AG04450 (cell line): ENCODE results near the gene QKI. TPM values are rescaled to one million over a fixed set of nuclear protein-coding genes. Genes with fewer than 3 reads are reported as not detected.

Experiments
- CTCF ChIA-PET: fragments of 300-600, 350-600 bp; formaldehyde crosslinking; extraction: SDS; loops from one replicate; lab custom pipeline; 2022; ENCODE audit warnings: antibody characterized with exemption, inconsistent platforms; lab: Charles Lee
- POLR2A ChIA-PET: fragments of 350-600 bp; formaldehyde crosslinking; extraction: SDS; loops from one replicate; lab custom pipeline; 2021; ENCODE audit warnings: antibody characterized with exemption, inconsistent platforms; lab: Yijun Ruan, JAX
- DNase-seq: peaks from one replicate; pipeline ENCODE4 v3.0.0-alpha.2; 2011; ENCODE audit warnings: low read depth, low spot score
- H3K27ac ChIP-seq: one replicate; pipeline ENCODE4 v1.5.1; 2012; ENCODE audit warnings: low read depth, low read length, control low read depth
- H3K27me3 ChIP-seq: one replicate; pipeline ENCODE4 v1.6.0; 2012; ENCODE audit warnings: low read length; ENCODE audit not compliant: control insufficient read depth, insufficient read depth
- H3K4me3 ChIP-seq: 2 replicates; pipeline ENCODE4 v1.5.1; 2011; ENCODE audit warnings: mild to moderate bottlenecking, low read depth, low read length, control low read depth
- H3K9me3 ChIP-seq: 2 replicates; pipeline ENCODE4 v1.5.1; 2012; ENCODE audit warnings: low read length; ENCODE audit not compliant: control insufficient read depth, insufficient read depth
- CTCF ChIP-seq: IDR thresholded peaks from 2 replicates; pipeline ENCODE4 v1.5.1; 2011; ENCODE audit warnings: low read depth, low read length, control low read depth, inconsistent platforms
- polyA plus RNA-seq: library from polyadenylated mRNA; depleted of rRNA; stranded (reverse); fragments of >200 nt; gene quantifications from 2 replicates; pipeline ENCODE4 v1.2.3, GENCODE V29; 2011

The QKI gene
- polyA plus RNA-seq, 1 experiment = 165 TPM

GRCh38 chr6:163543321-163543720 is 128.8 kb downstream of the QKI start:
- no peaks in the 10 kb centered on the region for H3K27me3 ChIP-seq
- no peak for DNase-seq
- no peak for TF ChIP-seq CTCF
- POLR2A ChIA-PET = no interaction called here
- H3K9me3 ChIP-seq = no peaks in the 10 kb centered on the region
- CTCF ChIA-PET = no interaction called here
- no peak overlapping the region for H3K27ac ChIP-seq
- H3K4me3 ChIP-seq = no peak overlapping the region

- ChIA-PET POLR2A (no interaction called here), CTCF (interaction anchor here (1.1 to 1.4 kb wide), 2 partner anchors 9 to 16 kb away, joined by 3 read pairs; no protein-coding TSS in a partner anchor)
- TF ChIP-seq CTCF = no peak
- Histone ChIP-seq H3K27ac (no peak overlapping the region), H3K9me3 (no peaks in the 10 kb centered on the region), H3K27me3 (no peaks in the 10 kb centered on the region), H3K4me3 (no peak overlapping the region)
- DNase-seq = no peak
These were observed 130.9 kb downstream of the QKI start for GRCh38 chr6:163545370-163545769.

GRCh38 chr6:163547287-163547686 is 132.8 kb downstream of the QKI start:
- no peak overlapping the region for H3K4me3 ChIP-seq
- TF ChIP-seq CTCF = no peak
- ChIA-PET CTCF (no interaction called here), POLR2A (no interaction called here)
- H3K27ac ChIP-seq = no peak overlapping the region
- H3K27me3 ChIP-seq = no peaks in the 10 kb centered on the region
- DNase-seq = no peak
- H3K9me3 ChIP-seq = no peaks in the 10 kb centered on the region

- no peak for TF ChIP-seq CTCF
- POLR2A ChIA-PET = no interaction called here
- Histone ChIP-seq H3K9me3 (no peaks in the 10 kb centered on the region), H3K4me3 (no peak overlapping the region), H3K27me3 (no peaks in the 10 kb centered on the region), H3K27ac (no peak overlapping the region)
- CTCF ChIA-PET = no interaction called here
- no peak for DNase-seq
These were observed 134.1 kb downstream of the QKI start for GRCh38 chr6:163548624-163549023.

GRCh38 chr6:163554032-163554431 is 139.5 kb downstream of the QKI start:
- no peak for TF ChIP-seq CTCF
- H3K9me3 ChIP-seq = no peaks in the 10 kb centered on the region
- H3K27ac ChIP-seq = no peak overlapping the region
- ChIA-PET POLR2A (no interaction called here), CTCF (interaction anchor here (0.6 to 2.0 kb wide), 10 partner anchors 9 to 136 kb away, joined by 3 to 7 read pairs (median 4); no protein-coding TSS in a partner anchor)
- no peak overlapping the region for H3K4me3 ChIP-seq
- no peaks in the 10 kb centered on the region for H3K27me3 ChIP-seq
- DNase-seq = no peak
